NCI-H1417 treated with DMSO at 0.1 percent for 48 hours (cell line): Measurements from ENCODE around the gene GRK2.
"Not testable (repeated sequence)": the region's sequence is repeated elsewhere in the genome, so short reads cannot be mapped to it uniquely, and the experiment has no call there.

Experiments
- DNase-seq: peaks from one replicate; lab custom pipeline; 2025; lab: John Stamatoyannopoulos, UW

GRK2 gene

DNA sequence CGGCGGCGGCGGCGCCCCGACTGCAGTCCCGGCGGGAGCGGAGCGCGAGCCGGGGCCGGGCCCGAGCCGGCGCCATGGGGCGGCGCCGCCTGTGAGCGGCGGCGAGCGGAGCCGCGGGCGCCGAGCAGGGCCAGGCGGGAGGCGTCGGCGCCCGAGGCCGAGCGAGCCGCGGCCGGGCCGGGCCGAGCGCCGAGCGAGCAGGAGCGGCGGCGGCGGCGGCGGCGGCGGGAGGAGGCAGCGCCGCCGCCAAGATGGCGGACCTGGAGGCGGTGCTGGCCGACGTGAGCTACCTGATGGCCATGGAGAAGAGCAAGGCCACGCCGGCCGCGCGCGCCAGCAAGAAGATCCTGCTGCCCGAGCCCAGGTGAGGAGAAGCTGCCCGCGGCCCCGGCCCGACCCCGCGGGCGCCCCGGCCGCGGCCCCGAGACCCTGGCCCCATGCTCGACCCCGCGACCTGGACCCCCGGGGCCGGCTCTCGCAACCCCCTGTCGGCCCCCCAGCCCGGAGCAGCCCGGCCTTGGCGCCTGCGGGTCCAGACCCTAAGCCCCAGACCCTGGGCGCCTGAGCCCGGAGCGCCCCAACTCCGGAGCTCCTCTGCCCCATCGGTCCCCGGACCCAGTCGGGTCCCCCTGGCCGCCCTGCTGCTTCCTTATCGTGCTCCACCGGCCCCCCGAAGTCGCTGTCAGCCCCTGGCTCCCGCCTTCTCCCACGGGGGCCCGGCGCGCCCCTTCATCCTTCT lies at the start of gene GRK2:
TSS of gene GRK2 (plus strand) at position 25 of the 739 bp plus-strand sequence. CDS start at position 252, 227 bp downstream.
- no peak for DNase-seq

DNA sequence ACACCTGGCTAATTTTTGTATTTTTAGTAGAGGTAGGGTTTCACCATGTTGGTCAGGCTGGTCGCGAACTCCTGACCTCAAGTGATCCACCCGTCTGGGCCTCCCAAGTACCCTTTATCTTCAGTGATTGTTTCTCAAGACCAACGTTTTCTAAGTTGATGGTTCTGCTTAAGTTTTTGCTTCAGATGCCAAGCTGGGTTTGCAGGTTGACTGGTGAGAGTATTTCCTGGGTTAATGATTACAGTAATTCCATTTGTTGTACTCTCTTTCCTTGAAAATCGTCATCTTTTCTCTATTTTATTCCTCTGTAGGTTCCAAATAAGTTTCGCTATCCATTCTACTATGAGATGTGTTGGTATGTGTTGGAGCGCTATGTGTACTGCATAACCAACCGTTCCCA lies 38.5 kb upstream of the GRK2 start:
- DNase-seq = no peak

DNA sequence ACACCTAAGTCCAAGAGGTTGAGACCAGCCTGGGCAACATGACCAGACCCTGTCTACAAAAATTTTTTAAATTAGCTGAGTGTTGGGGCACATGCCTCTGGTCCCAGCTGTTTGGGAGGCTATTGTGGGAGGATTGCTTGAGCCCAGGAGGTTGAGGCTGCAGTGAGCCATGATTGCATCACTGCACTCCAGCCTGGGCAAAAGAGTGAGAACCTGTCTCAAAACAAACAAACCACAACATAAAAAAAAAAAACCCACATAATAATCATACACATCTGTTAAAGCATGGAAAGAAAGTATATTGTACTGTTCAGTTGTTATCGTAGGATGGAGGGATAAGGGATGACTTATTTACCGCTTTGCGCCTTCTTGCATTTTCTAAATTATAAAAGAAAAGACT lies 35.9 kb upstream of the GRK2 start:
- DNase-seq = no peak

DNA sequence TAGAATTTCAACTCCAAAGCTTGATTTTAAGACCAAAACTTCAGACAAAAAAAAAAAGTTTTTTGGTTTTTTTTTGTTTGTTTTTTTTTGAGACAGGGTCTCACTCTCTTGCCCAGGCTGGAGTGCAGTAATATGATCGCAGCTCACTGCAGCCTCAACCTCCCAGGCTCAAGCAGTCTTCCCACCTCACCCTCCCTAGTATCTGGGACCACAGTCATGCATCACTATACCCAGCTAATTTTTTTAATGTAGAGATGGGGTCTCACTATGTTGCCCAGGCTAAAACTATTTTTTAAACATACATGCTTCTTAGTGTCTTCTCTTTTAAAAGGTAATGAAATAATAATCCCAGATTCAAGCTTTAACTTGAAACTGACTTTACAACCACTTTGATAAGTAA lies 35.4 kb upstream of the GRK2 start:
- no peak for DNase-seq

DNA sequence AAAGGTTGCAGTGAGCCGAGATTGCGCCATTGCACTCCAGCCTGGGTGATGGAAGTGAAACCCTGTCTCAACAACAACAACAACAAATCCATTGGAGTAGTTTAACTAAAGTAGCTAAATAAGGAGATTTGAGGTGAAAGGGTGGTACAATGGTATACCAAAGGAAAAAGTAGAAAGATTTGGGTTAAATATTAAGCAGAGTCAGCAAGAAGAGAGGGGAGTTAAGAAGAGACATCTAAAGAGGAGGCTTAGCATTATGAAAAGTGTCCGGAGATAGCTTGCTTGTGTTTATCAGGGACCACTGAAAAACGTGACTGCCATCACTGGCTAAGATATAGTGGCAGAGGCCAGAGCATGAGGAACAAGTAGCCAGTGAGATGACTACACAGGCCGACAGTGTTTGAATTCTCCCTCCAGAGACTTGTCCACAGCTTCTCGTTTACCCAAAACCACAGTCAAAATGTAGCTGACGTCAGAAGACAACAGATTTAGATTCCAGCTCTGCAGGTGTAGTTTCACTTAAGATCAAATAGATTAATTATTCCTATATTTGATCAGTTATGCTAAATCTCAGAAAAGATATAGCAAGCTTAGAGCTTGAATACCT lies 32.6 kb upstream of the GRK2 start:
- no peak for DNase-seq

DNA sequence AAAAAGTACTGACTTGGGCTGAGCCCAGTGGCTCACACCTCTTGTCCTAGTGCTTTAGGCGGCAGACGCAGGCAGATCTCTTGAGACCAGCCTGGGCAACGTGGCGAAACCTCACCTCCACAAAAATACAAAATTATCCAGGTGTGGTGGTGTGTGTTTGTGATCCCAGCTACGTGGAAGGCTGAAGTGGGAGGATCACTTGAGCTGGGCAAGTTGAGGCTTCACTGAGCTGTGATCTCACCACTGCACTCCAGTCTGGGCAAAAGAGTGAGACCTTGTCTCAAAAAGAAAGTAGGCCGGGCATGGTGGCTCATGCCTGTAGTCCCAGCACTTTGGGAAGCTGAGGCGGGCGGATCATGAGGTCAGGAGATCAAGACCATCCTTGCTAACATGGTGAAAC lies 31.7 kb upstream of the GRK2 start:
- not testable (repeated sequence) for DNase-seq

DNA sequence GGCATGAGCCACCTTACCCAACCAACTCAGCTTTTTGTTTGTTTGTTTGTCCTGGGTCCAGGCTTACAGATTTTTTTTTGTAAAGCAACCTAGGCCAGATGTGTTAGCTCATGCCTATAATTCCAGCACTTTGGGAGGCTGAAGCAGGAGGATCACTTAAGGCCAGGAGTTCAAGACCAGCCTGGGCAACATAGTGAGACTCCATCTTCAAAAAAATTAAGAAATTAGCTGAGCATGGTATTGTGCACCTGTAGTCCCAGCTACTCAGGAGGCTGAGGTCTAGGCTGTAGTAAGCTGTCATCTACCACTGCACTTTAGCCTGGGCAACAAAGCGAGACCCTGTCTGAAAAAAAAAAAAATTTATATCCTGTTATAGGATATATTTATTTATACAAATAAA lies 28.7 kb upstream of the GRK2 start:
- no peak for DNase-seq

DNA sequence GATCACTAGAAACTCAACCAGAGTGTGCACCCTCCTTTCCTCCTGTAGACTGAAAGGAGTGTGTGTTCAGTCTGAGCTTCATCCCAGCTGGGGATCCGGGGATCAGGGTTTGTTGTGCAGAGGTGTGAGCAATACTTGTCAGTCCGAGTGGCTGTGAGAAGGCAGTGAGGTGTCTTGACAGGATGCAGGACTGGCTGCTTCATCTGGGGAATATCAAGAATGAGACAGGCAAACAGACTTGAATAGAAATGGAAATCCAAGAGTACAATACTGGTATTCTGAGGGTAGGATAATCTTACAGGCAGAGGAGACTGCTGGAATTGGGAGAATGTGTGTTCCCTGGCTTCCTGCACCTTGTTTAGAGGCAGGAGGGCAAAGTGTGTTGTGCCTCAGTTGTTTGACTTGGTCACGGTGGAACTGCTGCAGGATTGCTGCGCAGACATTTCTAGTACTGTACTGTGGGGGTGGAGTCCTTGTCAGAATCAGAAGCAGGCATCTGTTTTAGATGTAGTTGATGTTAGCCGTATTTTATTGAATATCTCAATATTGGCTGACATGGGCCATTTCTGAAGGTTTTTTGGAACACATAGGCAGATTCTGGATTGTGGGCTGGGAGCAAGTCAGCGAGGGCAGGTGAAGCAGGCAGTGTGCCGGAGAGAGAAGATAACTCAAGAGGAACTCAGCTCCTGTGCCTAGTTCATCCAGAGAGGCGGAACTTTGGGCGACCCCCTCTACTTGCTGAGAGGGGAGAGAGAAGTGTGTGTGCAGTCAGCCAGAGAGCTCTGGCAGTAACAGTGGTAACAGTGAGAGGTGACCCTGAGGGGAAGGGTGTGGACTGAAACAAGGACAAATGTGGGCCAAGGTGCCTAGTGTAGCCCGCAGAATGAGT lies 27.1 kb upstream of the GRK2 start:
- DNase-seq = no peak

DNA sequence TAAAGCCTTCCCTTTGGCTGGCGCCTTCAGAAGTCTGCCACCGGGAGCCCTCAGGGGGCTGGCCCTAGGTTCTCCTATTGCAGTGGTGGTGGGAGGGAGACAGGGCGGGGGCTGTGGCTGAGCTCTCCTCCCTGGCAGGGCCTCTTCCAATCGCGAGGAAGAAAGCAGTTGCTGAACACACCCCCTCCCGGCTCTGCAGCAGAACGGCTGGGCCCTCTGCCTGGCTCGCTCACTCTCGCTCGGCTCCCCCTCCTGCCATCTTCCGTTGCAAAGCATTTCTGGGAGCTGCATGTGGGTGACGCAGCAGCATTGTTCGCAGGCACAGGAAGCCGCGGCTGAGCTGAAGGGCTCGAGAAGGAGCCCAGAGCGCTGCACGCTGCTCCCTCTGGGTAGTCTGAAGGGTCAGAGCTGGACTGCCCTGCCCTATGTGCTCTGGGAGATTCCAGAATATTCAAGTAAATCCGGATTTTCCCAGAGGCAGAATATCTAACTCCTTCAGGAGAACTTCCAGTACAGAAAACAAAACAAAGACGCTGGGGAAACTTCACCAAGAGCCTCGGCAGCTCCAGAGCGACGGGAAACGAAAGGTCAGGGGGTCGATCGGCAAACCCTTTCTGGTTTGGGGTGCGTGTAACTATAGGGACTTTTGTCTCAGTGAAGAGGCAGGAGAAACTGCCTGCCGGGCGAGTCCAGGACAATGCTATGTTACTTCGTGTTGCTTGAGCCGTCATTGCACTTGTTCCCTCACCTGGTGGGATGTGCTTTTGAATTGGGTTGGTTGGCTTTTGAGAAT lies 26.3 kb upstream of the GRK2 start:
- DNase-seq = peak; percentile 90

DNA sequence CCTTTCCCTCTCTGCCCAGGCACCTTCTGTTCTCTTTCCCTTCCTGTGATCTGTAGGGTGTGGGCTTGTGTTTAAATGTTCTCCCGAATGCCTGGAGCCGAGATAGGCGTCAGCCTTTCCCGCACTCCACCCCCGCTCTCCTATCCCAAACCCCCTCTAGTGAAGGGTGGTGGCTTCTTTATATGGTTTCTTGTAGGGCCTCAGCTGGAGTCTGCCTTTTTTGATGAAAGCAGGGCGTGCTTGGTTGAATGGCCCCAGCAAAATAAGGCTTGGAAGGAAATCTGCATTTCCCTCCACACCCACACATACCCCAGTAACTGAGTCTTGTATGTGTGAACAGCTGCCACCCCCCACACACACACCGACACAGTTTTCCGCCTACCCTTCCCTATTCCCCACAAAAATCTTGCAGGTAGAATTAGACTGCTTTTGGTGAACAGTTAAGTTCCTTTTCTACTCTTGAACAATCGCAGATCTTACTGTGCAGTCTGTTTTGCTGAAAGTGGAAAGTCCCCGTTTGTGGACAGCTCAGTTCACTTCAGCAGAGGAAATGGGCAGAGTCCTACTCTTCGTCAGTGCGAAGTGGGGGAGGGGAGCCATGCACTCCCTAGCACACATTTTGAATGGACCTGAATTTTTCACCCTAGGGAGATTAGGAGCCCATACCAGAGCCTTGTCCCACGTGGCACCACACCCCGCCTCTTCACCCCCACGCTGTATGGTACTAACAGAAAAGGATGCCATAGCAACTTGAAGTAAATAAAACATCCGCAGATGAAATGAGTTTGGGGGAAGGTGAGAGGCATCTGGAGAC lies 25.5 kb upstream of the GRK2 start:
- no peak for DNase-seq

DNA sequence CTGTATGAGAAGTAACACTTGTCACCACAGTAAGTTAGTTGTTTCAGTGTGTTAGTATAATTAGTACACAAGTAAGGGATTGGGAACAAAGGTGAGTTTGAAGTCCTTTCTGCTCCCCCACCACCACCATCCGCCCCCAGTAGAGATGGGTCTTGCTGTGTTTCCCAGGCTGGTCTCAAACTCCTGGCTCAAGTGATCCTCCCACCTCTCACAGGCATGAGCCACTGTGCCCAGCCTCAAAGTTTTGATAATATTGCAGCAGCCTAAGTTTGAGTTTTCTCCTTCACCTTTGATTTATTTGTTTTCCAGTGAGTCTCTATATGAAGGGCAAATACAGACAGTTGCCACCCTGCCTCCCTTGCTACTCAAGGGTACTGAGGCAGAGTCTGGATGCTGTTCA lies 23.7 kb upstream of the GRK2 start:
- no peak for DNase-seq

DNA sequence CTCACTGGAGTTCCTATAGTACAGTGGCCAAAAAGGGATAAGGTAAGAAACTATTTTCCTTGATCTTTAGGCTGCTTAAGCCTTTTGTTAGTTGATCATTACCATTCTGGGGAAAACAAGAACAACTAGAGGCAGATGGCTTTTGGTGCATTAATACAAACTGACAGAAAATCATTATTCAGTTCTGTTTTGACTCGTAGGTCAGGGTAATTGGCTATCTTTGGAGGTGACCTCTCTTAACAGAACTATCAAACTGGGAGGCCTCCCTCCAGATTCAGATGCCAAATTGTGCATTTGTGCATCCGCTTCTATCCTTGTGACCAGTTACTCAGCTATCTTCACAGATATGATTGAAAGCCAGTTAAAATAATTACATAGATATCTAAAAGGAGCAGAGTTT lies 23.2 kb upstream of the GRK2 start:
- DNase-seq = no peak

DNA sequence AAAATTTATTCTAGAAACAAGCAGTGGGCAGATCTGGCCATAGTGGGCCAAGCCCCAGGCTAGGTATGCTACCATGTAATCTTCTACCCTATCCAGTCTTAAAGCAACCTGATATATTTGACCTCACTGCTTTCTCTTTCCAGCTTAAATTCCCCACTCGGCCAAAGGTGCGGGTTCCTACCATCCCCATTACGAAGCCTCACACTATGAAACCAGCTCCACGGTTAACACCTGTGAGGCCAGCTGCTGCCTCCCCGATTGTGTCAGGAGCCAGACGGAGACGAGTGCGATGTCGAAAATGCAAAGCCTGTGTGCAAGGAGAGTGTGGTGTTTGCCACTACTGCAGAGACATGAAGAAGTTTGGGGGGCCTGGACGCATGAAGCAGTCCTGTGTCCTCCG lies 21.2 kb upstream of the GRK2 start:
- DNase-seq = no peak

DNA sequence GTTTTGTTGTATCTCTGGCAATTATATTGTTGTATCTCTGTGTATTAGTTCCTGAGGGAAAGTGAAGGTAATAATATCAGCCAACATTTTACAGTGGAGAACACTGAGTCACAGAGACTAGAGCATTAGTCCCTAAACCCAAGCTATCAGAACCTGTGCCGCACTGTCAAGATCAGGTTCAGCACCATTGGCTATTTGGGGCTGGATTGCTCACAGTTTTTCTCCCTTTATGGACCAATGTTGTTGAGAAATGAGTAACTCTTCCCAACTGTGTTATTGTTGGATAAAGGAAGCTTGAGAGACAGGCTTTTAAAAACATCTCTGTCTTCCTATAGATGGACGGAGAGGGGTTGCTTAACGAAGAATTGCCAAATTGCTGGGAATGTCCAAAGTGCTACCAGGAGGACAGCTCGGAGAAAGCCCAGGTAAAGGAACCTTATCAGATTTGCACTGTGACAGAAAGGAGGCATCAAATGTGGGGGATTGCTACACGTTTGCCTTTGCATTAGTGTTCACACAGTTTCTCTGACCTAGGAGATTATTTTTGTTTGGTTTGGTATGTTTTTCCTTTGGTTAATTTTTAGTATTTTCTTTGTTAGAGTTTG lies 18.2 kb upstream of the GRK2 start:
- DNase-seq = no peak

DNA sequence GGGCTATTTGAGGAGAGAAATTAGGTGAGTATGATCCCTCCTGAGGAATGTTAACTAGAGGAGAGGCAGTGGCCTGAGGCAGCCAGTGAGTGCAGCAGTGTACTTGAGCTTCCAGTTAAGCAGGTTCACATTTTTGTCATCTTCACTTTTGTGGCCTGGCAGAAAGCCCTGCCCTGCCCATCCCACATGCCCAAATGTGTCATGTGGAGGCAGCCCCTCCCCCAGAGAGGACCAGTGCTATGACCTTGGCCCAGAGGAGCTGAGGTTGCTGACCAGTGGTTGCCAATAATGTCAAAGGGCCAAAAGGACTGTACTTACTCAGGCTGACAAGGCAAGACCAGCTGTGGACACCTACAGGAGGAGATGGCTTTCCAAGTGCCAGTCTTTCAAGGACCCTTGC lies 17.6 kb upstream of the GRK2 start:
- DNase-seq = no peak

DNA sequence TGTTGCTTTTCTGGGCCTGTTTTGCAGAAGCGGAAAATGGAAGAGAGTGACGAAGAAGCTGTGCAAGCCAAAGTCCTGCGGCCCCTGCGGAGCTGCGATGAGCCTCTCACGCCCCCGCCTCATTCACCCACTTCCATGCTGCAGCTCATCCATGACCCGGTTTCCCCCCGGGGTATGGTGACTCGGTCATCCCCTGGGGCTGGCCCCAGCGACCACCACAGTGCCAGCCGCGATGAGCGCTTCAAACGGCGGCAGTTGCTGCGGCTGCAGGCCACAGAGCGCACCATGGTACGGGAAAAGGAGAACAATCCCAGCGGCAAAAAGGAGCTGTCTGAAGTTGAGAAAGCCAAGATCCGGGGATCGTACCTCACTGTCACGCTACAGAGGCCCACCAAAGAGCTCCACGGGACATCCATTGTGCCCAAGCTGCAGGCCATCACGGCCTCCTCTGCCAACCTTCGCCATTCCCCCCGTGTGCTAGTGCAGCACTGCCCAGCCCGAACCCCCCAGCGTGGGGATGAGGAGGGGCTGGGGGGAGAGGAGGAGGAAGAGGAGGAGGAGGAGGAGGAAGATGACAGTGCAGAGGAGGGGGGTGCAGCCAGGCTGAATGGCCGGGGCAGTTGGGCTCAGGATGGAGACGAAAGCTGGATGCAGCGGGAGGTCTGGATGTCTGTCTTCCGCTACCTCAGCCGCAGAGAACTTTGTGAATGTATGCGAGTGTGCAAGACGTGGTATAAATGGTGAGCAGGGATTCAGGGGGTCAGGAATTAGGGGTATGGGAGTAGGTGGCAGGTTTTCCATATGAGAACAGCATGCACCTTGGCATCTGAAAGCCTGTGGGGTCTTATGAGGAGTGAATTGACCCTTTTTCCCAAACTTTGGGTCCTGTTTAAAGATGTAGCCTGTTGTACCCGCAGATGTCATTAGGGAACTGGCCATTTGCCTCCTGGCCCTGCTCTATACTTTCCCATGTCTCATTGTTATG lies 15.9 kb upstream of the GRK2 start:
- no peak for DNase-seq

DNA sequence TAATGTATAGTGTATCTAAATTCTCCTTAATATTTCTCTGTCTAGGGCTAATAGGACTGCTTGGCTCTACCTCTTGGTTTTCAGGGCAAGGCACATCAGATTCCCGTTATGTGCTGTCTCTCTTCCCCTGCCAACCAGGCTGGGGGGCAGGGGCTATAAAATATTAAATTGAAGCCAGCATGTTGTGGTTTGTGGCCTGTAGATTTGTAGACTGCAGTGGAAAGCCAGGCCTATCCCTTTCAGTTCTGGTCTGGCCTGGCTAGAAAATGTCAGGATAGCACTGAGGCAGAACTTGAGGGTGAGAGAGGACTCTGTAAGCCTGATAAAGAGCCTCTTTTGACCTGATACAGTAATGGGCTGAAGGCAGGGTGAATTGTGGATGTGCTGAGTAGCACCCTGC lies 14.4 kb upstream of the GRK2 start:
- no peak for DNase-seq

DNA sequence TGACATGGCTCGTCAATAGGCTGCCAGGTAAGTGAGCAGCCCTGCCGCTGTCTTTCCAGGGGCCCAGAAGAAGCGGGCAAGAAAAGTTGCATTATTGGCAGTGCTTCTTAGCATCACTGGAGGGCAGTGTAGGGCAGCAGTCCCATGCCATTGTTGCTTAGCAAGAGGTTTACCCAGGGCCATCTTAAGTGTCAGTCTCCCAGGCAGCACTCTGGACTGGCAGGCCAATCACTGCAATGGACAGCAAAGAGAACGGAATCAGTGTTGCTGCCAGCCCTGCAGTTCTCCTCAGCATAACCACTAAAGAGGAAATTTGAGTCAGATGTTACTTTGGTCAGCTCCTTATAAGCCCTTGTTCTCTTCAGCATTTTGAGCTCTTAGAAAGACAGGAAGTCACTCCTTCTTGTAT lies 13.4 kb upstream of the GRK2 start:
- DNase-seq = no peak

DNA sequence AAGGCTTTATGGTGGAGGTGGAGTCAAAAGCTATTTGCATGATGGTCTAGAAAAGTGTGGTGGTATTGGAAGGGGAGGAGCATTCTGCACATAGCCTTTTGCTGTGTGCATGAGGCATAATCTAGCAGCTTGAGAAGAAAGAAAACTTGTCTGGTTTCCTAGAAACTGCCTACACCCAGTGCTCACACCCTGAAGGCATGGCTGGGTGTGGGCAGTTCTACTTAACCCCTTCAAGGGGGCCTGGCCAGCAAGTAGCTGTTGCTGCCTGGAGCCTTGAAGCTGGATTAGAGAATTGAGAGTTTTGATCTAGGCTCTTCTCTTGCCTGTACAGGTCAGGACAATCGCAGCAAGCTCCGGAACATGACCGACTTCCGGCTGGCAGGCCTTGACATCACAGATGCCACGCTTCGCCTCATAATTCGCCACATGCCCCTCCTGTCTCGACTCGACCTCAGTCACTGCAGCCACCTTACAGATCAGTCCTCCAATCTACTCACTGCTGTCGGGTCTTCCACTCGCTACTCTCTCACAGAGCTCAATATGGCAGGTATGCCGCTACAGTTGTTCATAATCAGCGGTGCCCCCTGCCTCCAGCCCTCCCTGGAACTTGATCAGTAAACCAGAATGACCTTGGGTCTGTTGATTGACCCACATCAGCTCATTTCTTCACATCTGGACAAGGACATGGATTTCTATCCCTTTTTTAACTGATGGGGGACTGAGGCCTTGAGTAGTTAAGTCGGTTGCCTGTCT lies 12.2 kb upstream of the GRK2 start:
- no peak for DNase-seq
